Measurements from ENCODE around the gene BBS9.

DNA sequence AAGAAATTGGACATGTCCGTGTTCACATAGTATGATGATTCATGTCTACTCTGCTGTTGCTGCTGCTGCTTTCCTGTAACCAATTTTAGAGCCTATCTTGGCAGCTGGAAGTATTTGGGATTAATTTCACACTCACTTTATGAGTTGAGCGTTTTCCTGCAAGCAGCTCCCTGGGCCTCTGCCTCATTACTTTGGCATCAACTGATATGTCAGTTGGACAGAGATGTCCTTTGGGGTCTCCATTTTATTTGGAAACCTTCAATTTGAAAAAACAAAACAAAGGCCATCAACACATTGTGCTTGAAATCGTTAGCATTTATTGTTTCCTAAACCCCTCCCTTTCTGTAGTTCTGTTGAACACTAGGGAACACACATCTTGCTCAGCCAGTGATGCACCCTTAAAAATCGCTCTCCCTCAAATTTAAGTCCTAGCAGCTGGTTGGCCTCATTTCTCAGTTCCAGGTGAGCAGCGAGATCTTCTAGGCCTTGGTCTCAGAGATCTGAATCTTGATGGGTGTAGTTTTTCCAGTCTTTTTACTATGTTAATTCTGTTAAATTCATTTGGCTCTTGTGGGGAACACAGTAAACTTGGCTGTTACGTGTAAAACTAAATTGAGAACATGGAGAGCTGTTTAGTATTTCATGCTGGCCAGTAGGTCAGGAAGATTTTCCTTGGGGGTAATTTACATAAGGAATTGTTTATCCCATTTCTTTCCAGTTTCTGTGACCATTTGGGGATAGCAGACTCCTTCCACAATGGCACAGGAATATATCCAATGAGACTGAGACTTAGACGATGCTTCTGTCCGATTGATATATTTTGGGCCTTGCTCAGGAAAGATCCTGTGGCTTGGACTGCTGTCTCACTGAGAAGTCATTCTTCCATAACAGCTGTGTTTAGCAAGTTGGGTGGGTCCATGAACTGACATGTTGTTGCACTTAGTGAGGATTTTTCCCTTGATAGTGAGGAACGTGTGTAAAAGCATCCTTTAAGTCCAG lies 371.6 kb downstream of the BBS9 start:
- TF ChIP-seq, protein P1, sequence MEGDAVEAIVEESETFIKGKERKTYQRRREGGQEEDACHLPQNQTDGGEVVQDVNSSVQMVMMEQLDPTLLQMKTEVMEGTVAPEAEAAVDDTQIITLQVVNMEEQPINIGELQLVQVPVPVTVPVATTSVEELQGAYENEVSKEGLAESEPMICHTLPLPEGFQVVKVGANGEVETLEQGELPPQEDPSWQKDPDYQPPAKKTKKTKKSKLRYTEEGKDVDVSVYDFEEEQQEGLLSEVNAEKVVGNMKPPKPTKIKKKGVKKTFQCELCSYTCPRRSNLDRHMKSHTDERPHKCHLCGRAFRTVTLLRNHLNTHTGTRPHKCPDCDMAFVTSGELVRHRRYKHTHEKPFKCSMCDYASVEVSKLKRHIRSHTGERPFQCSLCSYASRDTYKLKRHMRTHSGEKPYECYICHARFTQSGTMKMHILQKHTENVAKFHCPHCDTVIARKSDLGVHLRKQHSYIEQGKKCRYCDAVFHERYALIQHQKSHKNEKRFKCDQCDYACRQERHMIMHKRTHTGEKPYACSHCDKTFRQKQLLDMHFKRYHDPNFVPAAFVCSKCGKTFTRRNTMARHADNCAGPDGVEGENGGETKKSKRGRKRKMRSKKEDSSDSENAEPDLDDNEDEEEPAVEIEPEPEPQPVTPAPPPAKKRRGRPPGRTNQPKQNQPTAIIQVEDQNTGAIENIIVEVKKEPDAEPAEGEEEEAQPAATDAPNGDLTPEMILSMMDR (conservative IDR thresholded peaks at IDR 0.05; ENCODE audit: low read depth, low read length) = no peak
- no peak for TF ChIP-seq EZH2phosphoT487 (IDR thresholded peaks at IDR 0.05; ENCODE audit: borderline replicate concordance, low read length)
